KOPT-K1 (cell line): ENCODE data around the gene SIDT1.
"Not testable (repeated sequence)": the region's sequence is repeated elsewhere in the genome, so short reads cannot be mapped to it uniquely, and the experiment has no call there.

Experiments
- H3K27ac ChIP-seq: fragments of 200-600 bp; sonication (generic); 2 replicates; pipeline ENCODE4 v1.5.1; 2016; ENCODE audit warnings: antibody characterized with exemption, mild to moderate bottlenecking, low read depth, low read length; ENCODE audit not compliant: poor library complexity, severe bottlenecking
- H3K36me3 ChIP-seq: fragments of 200-600 bp; sonication (generic); 2 replicates; pipeline ENCODE4 v1.5.1; 2017; ENCODE audit warnings: antibody characterized with exemption, mild to moderate bottlenecking, low read length, moderate library complexity; ENCODE audit not compliant: insufficient read depth
- H3K9me3 ChIP-seq: fragments of 200-600 bp; sonication (generic); 2 replicates; pipeline ENCODE4 v1.5.1; 2017; ENCODE audit warnings: antibody characterized with exemption, low read length, mild to moderate bottlenecking; ENCODE audit not compliant: insufficient read depth, poor library complexity, severe bottlenecking

The SIDT1 gene

GRCh38 chr3:113626503-113627371 lies 94.4 kb downstream of the SIDT1 start:
- Histone ChIP-seq H3K36me3 (peaks cover 39% of the 10 kb centered on the region), H3K27ac (no peak overlapping the region), H3K9me3 (no peaks in the 10 kb centered on the region)

GRCh38 chr3:113628316-113628715 lies 96.0 kb downstream of the SIDT1 start:
- Histone ChIP-seq H3K9me3 (no peaks in the 10 kb centered on the region), H3K36me3 (peaks cover 38% of the 10 kb centered on the region), H3K27ac (no peak overlapping the region)

- H3K36me3 ChIP-seq, result peaks cover 33% of the 10 kb centered on the region
- no peaks in the 10 kb centered on the region for H3K9me3 ChIP-seq
- H3K27ac ChIP-seq, result no peak overlapping the region
Measured at GRCh38 chr3:113628788-113629187, 96.4 kb downstream of the SIDT1 start.

- Histone ChIP-seq H3K9me3 (no peaks in the 10 kb centered on the region), H3K36me3 (peaks cover 29% of the 10 kb centered on the region), H3K27ac (no peak overlapping the region)
Measured at GRCh38 chr3:113629584-113630421, 97.4 kb downstream of the SIDT1 start.

- Histone ChIP-seq H3K36me3 (peaks cover 29% of the 10 kb centered on the region), H3K27ac (no peak overlapping the region), H3K9me3 (no peaks in the 10 kb centered on the region)
Measured at GRCh38 chr3:113630956-113631542, 98.7 kb downstream of the SIDT1 start.

GRCh38 chr3:113631573-113631972 lies 99.2 kb downstream of the SIDT1 start:
- no peak overlapping the region for H3K27ac ChIP-seq
- H3K9me3 ChIP-seq, result no peaks in the 10 kb centered on the region
- H3K36me3 ChIP-seq, result peaks cover 24% of the 10 kb centered on the region

- Histone ChIP-seq H3K9me3 (no peaks in the 10 kb centered on the region), H3K36me3 (no peaks in the 10 kb centered on the region), H3K27ac (no peak overlapping the region)
Measured at GRCh38 chr3:113634782-113635474, 102.6 kb downstream of the SIDT1 start.

- H3K27ac ChIP-seq, H3K36me3 ChIP-seq, H3K9me3 ChIP-seq: not testable (repeated sequence)
Measured at GRCh38 chr3:113636034-113636433, 103.7 kb downstream of the SIDT1 start.

GRCh38 chr3:113637756-113638155 lies 105.4 kb downstream of the SIDT1 start:
- Histone ChIP-seq H3K36me3 (no peaks in the 10 kb centered on the region), H3K9me3 (no peaks in the 10 kb centered on the region), H3K27ac (no peak overlapping the region)

GRCh38 chr3:113638910-113639309 lies 106.6 kb downstream of the SIDT1 start:
- Histone ChIP-seq H3K36me3 (no peaks in the 10 kb centered on the region), H3K9me3 (peaks cover under 1% of the 10 kb centered on the region), H3K27ac (no peak overlapping the region)

- Histone ChIP-seq H3K27ac (no peak overlapping the region), H3K9me3 (peaks cover 16% of the 10 kb centered on the region), H3K36me3 (no peaks in the 10 kb centered on the region)
Measured at GRCh38 chr3:113643583-113643982, 111.2 kb downstream of the SIDT1 start.

GRCh38 chr3:113648524-113648923 lies 116.2 kb downstream of the SIDT1 start:
- Histone ChIP-seq H3K9me3 (peaks cover 16% of the 10 kb centered on the region), H3K36me3 (no peaks in the 10 kb centered on the region), H3K27ac (no peak overlapping the region)

- Histone ChIP-seq H3K27ac (no peak overlapping the region), H3K36me3 (no peaks in the 10 kb centered on the region), H3K9me3 (peaks cover 12% of the 10 kb centered on the region)
Measured at GRCh38 chr3:113649174-113649845, 117.0 kb downstream of the SIDT1 start.

GRCh38 chr3:113654310-113654709 lies 122.0 kb downstream of the SIDT1 start:
- Histone ChIP-seq H3K27ac (no peak overlapping the region), H3K9me3 (no peaks in the 10 kb centered on the region), H3K36me3 (peaks cover 41% of the 10 kb centered on the region)
